ENCODE measurements around the gene MAPRE2. TPM values are rescaled to one million over a fixed set of nuclear protein-coding genes. Genes with fewer than 3 reads are reported as not detected.
"Not testable (repeated sequence)": the region's sequence is repeated elsewhere in the genome, so short reads cannot be mapped to it uniquely, and the experiment has no call there.

The MAPRE2 gene
- total RNA-seq, 3 donors from 2014 or later, result 38.3 to 41.7 (median 38.4) TPM

DNA sequence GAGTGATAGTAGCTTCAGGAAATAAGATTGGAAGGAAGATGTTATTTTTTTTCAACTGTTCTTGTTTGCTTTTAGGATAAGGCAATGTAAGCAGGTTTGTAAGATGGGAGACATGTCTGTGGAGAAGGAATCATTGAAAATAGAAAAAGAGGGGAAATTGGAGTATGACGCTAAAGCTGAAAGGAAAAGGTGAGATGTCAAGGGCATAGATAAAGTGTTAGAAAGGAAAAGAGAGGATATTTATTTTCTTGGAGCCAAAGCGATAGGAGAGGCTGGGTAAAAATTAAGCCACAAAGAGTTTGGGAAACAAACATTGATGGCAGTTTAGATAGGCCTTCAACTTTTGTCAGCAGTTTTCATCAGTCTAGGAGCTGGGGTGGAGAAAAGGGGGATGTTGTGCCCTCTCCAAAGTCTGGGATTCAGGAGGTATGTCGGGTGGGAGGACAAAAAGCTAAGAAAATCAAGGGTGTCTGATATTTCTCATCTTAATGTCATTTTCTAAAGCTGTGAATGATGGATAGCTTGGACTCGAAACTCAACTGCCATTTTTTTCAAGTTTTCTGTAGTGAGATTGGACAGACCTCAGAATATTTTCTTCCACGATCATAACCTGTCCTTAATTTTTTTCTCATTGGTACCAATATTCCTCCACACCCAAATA, 63.3 kb downstream of the MAPRE2 start:
- Mint-ChIP-seq H3K36me3 (ENCODE audit: insufficient read depth) (peaks cover 36% of the 10 kb centered on the region), H3K4me3 (no peak overlapping the region), H3K4me1 (ENCODE audit: low read depth) (peaks cover 49% of the 10 kb centered on the region), H3K9me3 (no peaks in the 10 kb centered on the region), H3K27me3 (ENCODE audit: low read depth) (no peaks in the 10 kb centered on the region)
- DNase-seq (no peak), ATAC-seq (no peak)

GRCh38 chr18:35106013-35106844, 65.0 kb downstream of the MAPRE2 start:
- peak; percentile 76 to 85 for ATAC-seq
- Mint-ChIP-seq H3K4me1 (ENCODE audit: low read depth) (peaks cover 64% of the 10 kb centered on the region), H3K9me3 (no peaks in the 10 kb centered on the region), H3K27me3 (ENCODE audit: low read depth) (no peaks in the 10 kb centered on the region), H3K36me3 (ENCODE audit: insufficient read depth) (peaks cover 39% of the 10 kb centered on the region), H3K4me3 (no peak overlapping the region)
- no peak for DNase-seq

- Mint-ChIP-seq H3K36me3 (ENCODE audit: insufficient read depth) (peaks cover 35% of the 10 kb centered on the region), H3K27me3 (ENCODE audit: low read depth) (no peaks in the 10 kb centered on the region), H3K9me3 (no peaks in the 10 kb centered on the region), H3K4me3 (no peak overlapping the region), H3K4me1 (ENCODE audit: low read depth) (peaks cover 63% of the 10 kb centered on the region)
- DNase-seq, result no peak
- peak; percentile 67 to 84 for ATAC-seq
Measured at GRCh38 chr18:35106845-35107148, 65.6 kb downstream of the MAPRE2 start.

DNA sequence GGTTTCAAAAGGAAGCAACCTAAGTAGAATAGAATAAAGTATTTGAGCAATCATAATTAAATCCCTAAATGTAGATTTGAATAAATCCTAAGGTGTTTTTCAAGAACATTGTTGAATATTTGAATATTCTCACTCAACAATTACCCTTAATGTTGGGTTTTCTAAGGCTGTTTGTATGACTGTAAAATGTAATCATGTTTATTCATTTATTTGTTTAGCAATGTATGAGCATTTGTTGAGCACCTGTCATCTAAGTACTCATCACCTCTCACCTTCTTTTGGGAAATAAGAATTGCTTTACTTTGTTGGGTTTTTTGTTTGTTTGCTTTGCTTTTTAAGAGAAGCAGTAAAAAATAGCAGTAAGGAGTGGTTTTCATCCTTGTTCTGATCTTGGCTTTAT, 66.0 kb downstream of the MAPRE2 start:
- Mint-ChIP-seq H3K36me3 (ENCODE audit: insufficient read depth) (peaks cover 31% of the 10 kb centered on the region), H3K4me3 (no peak overlapping the region), H3K27me3 (ENCODE audit: low read depth) (no peaks in the 10 kb centered on the region), H3K4me1 (ENCODE audit: low read depth) (peaks cover 63% of the 10 kb centered on the region), H3K9me3 (no peaks in the 10 kb centered on the region)
- DNase-seq (no peak), ATAC-seq (no peak)

- not testable (repeated sequence) for H3K4me3 Mint-ChIP-seq; H3K9me3 Mint-ChIP-seq; H3K27me3 Mint-ChIP-seq (ENCODE audit: low read depth); DNase-seq; ATAC-seq
- Mint-ChIP-seq H3K36me3 (ENCODE audit: insufficient read depth) (peaks cover 32% of the 10 kb centered on the region), H3K4me1 (ENCODE audit: low read depth) (peaks cover 65% of the 10 kb centered on the region)
Measured at GRCh38 chr18:35108088-35108487, 66.9 kb downstream of the MAPRE2 start.

DNA sequence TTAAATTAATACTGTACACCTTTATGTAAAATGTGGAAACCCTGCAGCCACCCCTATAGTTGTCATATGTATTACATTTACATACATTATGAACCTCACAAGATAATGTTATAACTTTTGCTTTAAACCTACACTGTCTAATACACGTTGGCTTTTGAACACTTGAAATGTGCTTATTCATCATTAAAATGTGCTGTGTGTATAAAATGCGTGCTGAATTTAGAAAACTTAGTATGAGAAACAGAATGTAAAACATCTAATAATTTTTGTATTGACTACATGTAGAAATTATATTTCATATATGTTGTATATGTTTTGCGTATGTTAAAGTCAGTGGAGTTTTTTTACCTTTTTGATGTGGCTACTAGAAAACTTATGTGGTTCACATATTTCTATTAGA, 68.8 kb downstream of the MAPRE2 start:
- no peak for DNase-seq
- Mint-ChIP-seq H3K36me3 (ENCODE audit: insufficient read depth) (peaks cover 33% of the 10 kb centered on the region), H3K27me3 (ENCODE audit: low read depth) (no peaks in the 10 kb centered on the region), H3K9me3 (no peaks in the 10 kb centered on the region), H3K4me1 (ENCODE audit: low read depth) (peaks cover 74% of the 10 kb centered on the region), H3K4me3 (no peak overlapping the region)
- no peak for ATAC-seq

GRCh38 chr18:35110554-35111485, 69.6 kb downstream of the MAPRE2 start:
- no peaks in the 10 kb centered on the region for H3K27me3 Mint-ChIP-seq (ENCODE audit: low read depth)
- H3K36me3 Mint-ChIP-seq (ENCODE audit: insufficient read depth), result peaks cover 37% of the 10 kb centered on the region
- DNase-seq (no peak), ATAC-seq (no peak)
- peaks cover 69% of the 10 kb centered on the region for H3K4me1 Mint-ChIP-seq (ENCODE audit: low read depth)
- H3K4me3 Mint-ChIP-seq, result no peak overlapping the region
- H3K9me3 Mint-ChIP-seq, result no peaks in the 10 kb centered on the region

GRCh38 chr18:35112696-35113095, 71.5 kb downstream of the MAPRE2 start:
- peaks cover 69% of the 10 kb centered on the region for H3K4me1 Mint-ChIP-seq (ENCODE audit: low read depth)

DNA sequence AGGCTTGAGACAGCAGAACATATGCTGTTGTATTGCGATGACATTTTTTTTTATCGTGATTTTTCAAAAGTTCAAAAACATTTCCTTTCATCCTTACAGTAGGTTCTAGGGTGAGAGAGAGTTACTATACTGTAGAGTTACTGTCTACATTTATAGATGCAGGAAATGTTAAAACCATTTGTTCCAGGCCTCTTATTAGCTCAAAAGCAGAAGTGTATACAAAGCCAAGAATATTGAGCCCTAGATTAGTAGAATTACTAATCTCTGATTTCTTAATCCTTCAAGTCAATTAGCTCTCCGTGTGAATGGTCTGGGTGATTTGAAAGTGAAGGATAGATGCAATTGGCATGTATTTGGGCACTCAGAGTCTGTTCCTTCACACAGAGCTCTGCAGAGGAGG, 73.1 kb downstream of the MAPRE2 start:
- DNase-seq (no peak), ATAC-seq (no peak)
- Mint-ChIP-seq H3K27me3 (ENCODE audit: low read depth) (no peaks in the 10 kb centered on the region), H3K4me3 (no peak overlapping the region), H3K4me1 (ENCODE audit: low read depth) (peaks cover 60% of the 10 kb centered on the region), H3K36me3 (ENCODE audit: insufficient read depth) (peaks cover 31% of the 10 kb centered on the region), H3K9me3 (no peaks in the 10 kb centered on the region)

More at GRCh38 chr18:35112696-35113095, 71.5 kb downstream of the MAPRE2 start:
- ATAC-seq, result no peak
- Mint-ChIP-seq H3K27me3 (ENCODE audit: low read depth) (no peaks in the 10 kb centered on the region), H3K36me3 (ENCODE audit: insufficient read depth) (peaks cover 40% of the 10 kb centered on the region), H3K9me3 (no peaks in the 10 kb centered on the region), H3K4me3 (no peak overlapping the region)
- DNase-seq, result no peak

- Mint-ChIP-seq H3K9me3 (no peaks in the 10 kb centered on the region), H3K36me3 (ENCODE audit: insufficient read depth) (peaks cover 27% of the 10 kb centered on the region), H3K4me1 (ENCODE audit: low read depth) (peaks cover 52% of the 10 kb centered on the region), H3K4me3 (no peak overlapping the region), H3K27me3 (ENCODE audit: low read depth) (no peaks in the 10 kb centered on the region)
- DNase-seq (no peak), ATAC-seq (no peak)
Measured at GRCh38 chr18:35116784-35117318, 75.6 kb downstream of the MAPRE2 start.

GRCh38 chr18:35117372-35117771, 76.2 kb downstream of the MAPRE2 start:
- Mint-ChIP-seq H3K9me3 (no peaks in the 10 kb centered on the region), H3K4me1 (ENCODE audit: low read depth) (peaks cover 56% of the 10 kb centered on the region), H3K4me3 (no peak overlapping the region), H3K36me3 (ENCODE audit: insufficient read depth) (peaks cover 27% of the 10 kb centered on the region), H3K27me3 (ENCODE audit: low read depth) (no peaks in the 10 kb centered on the region)
- no peak for DNase-seq
- ATAC-seq, result no peak

GRCh38 chr18:35117951-35118411, 76.8 kb downstream of the MAPRE2 start:
- Mint-ChIP-seq H3K4me1 (ENCODE audit: low read depth) (peaks cover 59% of the 10 kb centered on the region), H3K36me3 (ENCODE audit: insufficient read depth) (peaks cover 24% of the 10 kb centered on the region), H3K9me3 (no peaks in the 10 kb centered on the region), H3K27me3 (ENCODE audit: low read depth) (no peaks in the 10 kb centered on the region), H3K4me3 (no peak overlapping the region)
- no peak for DNase-seq
- ATAC-seq, result no peak

DNA sequence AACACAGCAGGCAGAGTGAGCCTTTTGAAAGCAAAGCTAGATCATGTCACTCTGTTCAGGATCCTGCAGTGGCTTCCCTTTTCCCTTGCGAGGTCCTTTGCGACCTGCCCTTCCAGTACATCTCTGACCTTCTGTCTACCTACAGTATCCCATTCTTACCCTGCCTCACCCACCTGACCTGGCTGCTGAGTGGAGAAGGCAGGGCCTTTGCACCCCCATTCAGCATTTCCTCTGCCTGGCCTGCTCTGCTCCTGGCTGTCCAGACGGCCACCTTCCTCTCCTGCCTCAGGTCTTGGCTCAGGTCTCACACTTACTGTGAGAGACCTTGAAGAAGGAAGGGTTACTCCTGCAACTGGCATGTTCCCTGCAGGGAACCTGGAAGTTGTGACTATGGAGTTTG, 77.4 kb downstream of the MAPRE2 start:
- no peaks in the 10 kb centered on the region for H3K27me3 Mint-ChIP-seq (ENCODE audit: low read depth)
- DNase-seq (no peak), ATAC-seq (no peak)
- H3K9me3 Mint-ChIP-seq, result no peaks in the 10 kb centered on the region
- no peak overlapping the region for H3K4me3 Mint-ChIP-seq
- peaks cover 28% of the 10 kb centered on the region for H3K36me3 Mint-ChIP-seq (ENCODE audit: insufficient read depth)
- peaks cover 60% of the 10 kb centered on the region for H3K4me1 Mint-ChIP-seq (ENCODE audit: low read depth)

DNA sequence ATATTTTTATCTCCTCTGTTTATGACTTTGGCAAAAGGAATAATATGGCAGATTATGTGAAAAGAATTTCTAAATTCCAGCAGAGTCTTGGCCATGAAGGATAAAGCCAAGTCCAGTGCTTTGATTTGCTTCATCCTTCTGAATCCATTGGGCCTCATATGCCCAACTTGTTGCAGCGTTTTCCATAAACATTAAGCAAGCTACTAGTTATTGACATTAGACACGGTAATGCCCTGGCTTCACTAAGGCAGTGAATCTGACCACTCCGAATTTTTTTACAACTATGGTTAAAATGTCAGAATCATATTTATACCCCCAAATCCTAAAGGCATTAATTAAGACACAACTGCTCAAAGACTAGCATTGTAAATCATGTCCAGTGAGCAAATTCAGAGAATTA, 79.8 kb downstream of the MAPRE2 start:
- H3K4me1 Mint-ChIP-seq (ENCODE audit: low read depth), result peaks cover 51% of the 10 kb centered on the region
- peaks cover 31% of the 10 kb centered on the region for H3K36me3 Mint-ChIP-seq (ENCODE audit: insufficient read depth)
- H3K27me3 Mint-ChIP-seq (ENCODE audit: low read depth), result no peaks in the 10 kb centered on the region
- no peak overlapping the region for H3K4me3 Mint-ChIP-seq
- DNase-seq, result no peak
- no peaks in the 10 kb centered on the region for H3K9me3 Mint-ChIP-seq
- no peak for ATAC-seq

Data from activated T-cell treated with anti-CD3 and anti-CD28 coated beads, Interleukin-2, amount 50 U/mL, for 4 hours (primary cell).